IMR-90 (cell line): Measurements from ENCODE around the gene CRAMP1. TPM values are rescaled to one million over a fixed set of nuclear protein-coding genes. Genes with fewer than 3 reads are reported as not detected.

Experiments
- ATAC-seq: fragments of 200-7000 bp; cut with Tn5 transposase; 2 replicates; pipeline ENCODE4 v1.9.1; 2020; ENCODE audit warnings: low read depth, mild to moderate bottlenecking, moderate library complexity
- Bru-seq: library from RNA; stranded (reverse); fragments of 400-500 nt; gene quantifications from one replicate; lab custom pipeline; 2021; lab: Mats Ljungman, UMichigan
- BruChase-seq, 2 experiments: library from RNA; stranded (reverse); fragments of 400-500 nt; gene quantifications; one replicate each; lab custom pipeline; 2021; lab: Mats Ljungman, UMichigan
- BruUV-seq: library from RNA; stranded (reverse); fragments of 400-500 nt; replicated peaks from 2 replicates; lab custom pipeline; 2021; lab: Mats Ljungman, UMichigan
- CTCF ChIA-PET: fragments of 300-600 bp; formaldehyde crosslinking; extraction: SDS; loops from one replicate; lab custom pipeline; 2021; ENCODE audit warnings: antibody characterized with exemption; lab: Yijun Ruan, JAX
- POLR2A ChIA-PET: fragments of 300-600 bp; sonication (Branson Sonifier 250); formaldehyde crosslinking; loops from one replicate; lab custom pipeline; 2022; ENCODE audit warnings: antibody characterized with exemption; ENCODE audit not compliant: unreplicated experiment; lab: Charles Lee
- DNase-seq: peaks from one replicate; pipeline ENCODE4 v3.0.0; 2013
- H2AFZ ChIP-seq: replicated peaks from 2 replicates; pipeline ENCODE3; 2013; ENCODE audit warnings: low read length, mild to moderate bottlenecking; ENCODE audit not compliant: poor library complexity
- H2AK5ac ChIP-seq: 2 replicates; pipeline ENCODE4 v1.6.1; 2013; ENCODE audit warnings: low read depth, low read length, inconsistent platforms
- H2AK9ac ChIP-seq: replicated peaks from 2 replicates; pipeline ENCODE3; 2013; ENCODE audit warnings: mild to moderate bottlenecking, low read depth, low read length, moderate library complexity; ENCODE audit not compliant: poor library complexity
- H2BK120ac ChIP-seq: 2 replicates; pipeline ENCODE4 v1.6.1; 2013; ENCODE audit warnings: low read depth, low read length, inconsistent platforms
- H2BK15ac ChIP-seq: 3 replicates; pipeline ENCODE4 v1.6.1; 2013; ENCODE audit warnings: low read depth, low read length, inconsistent platforms
- H2BK20ac ChIP-seq: 2 replicates; pipeline ENCODE4 v1.6.1; 2013; ENCODE audit warnings: low read depth, mild to moderate bottlenecking, inconsistent platforms, low read length, moderate library complexity
- H2BK5ac ChIP-seq: 2 replicates; pipeline ENCODE4 v1.6.1; 2013; ENCODE audit warnings: mild to moderate bottlenecking, low read depth, low read length, inconsistent platforms; ENCODE audit not compliant: poor library complexity, severe bottlenecking
- H3K14ac ChIP-seq: replicated peaks from 2 replicates; pipeline ENCODE4 v1.6.1; 2013; ENCODE audit warnings: low read depth, low read length, inconsistent platforms
- H3K18ac ChIP-seq: 2 replicates; pipeline ENCODE4 v1.6.1; 2013; ENCODE audit warnings: low read depth, low read length, control low read depth
- H3K23ac ChIP-seq: 2 replicates; pipeline ENCODE4 v1.6.1; 2013; ENCODE audit warnings: low read depth, low read length, inconsistent platforms
- H3K27ac ChIP-seq: 2 replicates; pipeline ENCODE4 v1.5.1; 2013; ENCODE audit warnings: mild to moderate bottlenecking, control low read depth, low read length; ENCODE audit not compliant: insufficient read depth
- H3K27me3 ChIP-seq: 2 replicates; pipeline ENCODE4 v1.6.1; 2013; ENCODE audit warnings: low read length; ENCODE audit not compliant: control insufficient read depth, insufficient read depth
- H3K36me3 ChIP-seq: 2 replicates; pipeline ENCODE4 v1.6.1; 2013; ENCODE audit warnings: low read length, mixed read lengths; ENCODE audit not compliant: control insufficient read depth, insufficient read depth
- H3K4ac ChIP-seq: 2 replicates; pipeline ENCODE4 v1.6.1; 2013; ENCODE audit warnings: low read depth, low read length, inconsistent platforms
- H3K4me1 ChIP-seq: 2 replicates; pipeline ENCODE4 v1.6.1; 2013; ENCODE audit warnings: low read length, mixed read lengths; ENCODE audit not compliant: control insufficient read depth, insufficient read depth
- H3K4me2 ChIP-seq: 2 replicates; pipeline ENCODE4 v1.6.1; 2013; ENCODE audit warnings: low read depth, mild to moderate bottlenecking, control low read depth, low read length, moderate library complexity
- H3K4me3 ChIP-seq: 2 replicates; pipeline ENCODE4 v1.5.1; 2013; ENCODE audit warnings: low read depth, mild to moderate bottlenecking, control low read depth, low read length, moderate library complexity; ENCODE audit not compliant: insufficient read depth
- H3K56ac ChIP-seq: 2 replicates; pipeline ENCODE4 v1.6.1; 2013; ENCODE audit warnings: low read length, inconsistent platforms; ENCODE audit not compliant: insufficient read depth; ENCODE audit errors: extremely low read depth
- H3K79me1 ChIP-seq, 2 experiments: 2 replicates each; pipeline ENCODE4 v1.6.1; 2013; ENCODE audit warnings: low read length in 2 of 2, inconsistent platforms in 1 of 2, low read depth in 1 of 2
- H3K9ac ChIP-seq: 2 replicates; pipeline ENCODE4 v1.6.1; 2013; ENCODE audit warnings: low read depth, low read length, control low read depth
- H3K9me1 ChIP-seq: 2 replicates; pipeline ENCODE4 v1.6.1; 2013; ENCODE audit warnings: low read length, inconsistent platforms; ENCODE audit not compliant: insufficient read depth
- H3K9me3 ChIP-seq: 2 replicates; pipeline ENCODE4 v1.6.1; 2013; ENCODE audit warnings: low read length; ENCODE audit not compliant: control insufficient read depth, insufficient read depth
- H4K20me1 ChIP-seq: 2 replicates; pipeline ENCODE4 v1.6.1; 2013; ENCODE audit warnings: low read length, inconsistent platforms; ENCODE audit not compliant: insufficient read depth
- H4K5ac ChIP-seq: 2 replicates; pipeline ENCODE4 v1.6.1; 2013; ENCODE audit warnings: mild to moderate bottlenecking, low read depth, low read length, control low read depth
- H4K8ac ChIP-seq, 2 experiments: 2 replicates each; pipeline ENCODE4 v1.6.1; 2013; ENCODE audit warnings: low read depth in 2 of 2, low read length in 2 of 2, control low read depth in 1 of 2, inconsistent platforms in 1 of 2
- H4K91ac ChIP-seq: 2 replicates; pipeline ENCODE4 v1.6.1; 2013; ENCODE audit warnings: low read depth, low read length, inconsistent platforms; ENCODE audit not compliant: insufficient read depth
- MAZ ChIP-seq: IDR thresholded peaks from 2 replicates; pipeline ENCODE4 v1.6.1; 2012; ENCODE audit warnings: low read depth, mild to moderate bottlenecking, low read length, improper control_type of control experiment, moderate library complexity, borderline replicate concordance
- POLR2A ChIP-seq: IDR thresholded peaks from 2 replicates; pipeline ENCODE4 v1.6.1; 2012; ENCODE audit warnings: mild to moderate bottlenecking, low read depth, low read length
- RAD21 ChIP-seq: IDR thresholded peaks from 2 replicates; pipeline ENCODE4 v1.6.1; 2012; ENCODE audit warnings: low read length, improper control_type of control experiment
- WGBS, 2 experiments: methylation state at CpG; one replicate each; pipeline versions ENCODE4 v1.1.5 to v1.1.7; 2013; ENCODE audit warnings: missing lambda C conversion rate in 2 of 2; ENCODE audit not compliant: insufficient read length in 1 of 2; ENCODE audit errors: extremely low coverage in 2 of 2; 5-methylcytosine and 5-hydroxymethylcytosine counted together
- dilution Hi-C: fragments of 300-500 bp; cut with HindIII; formaldehyde crosslinking; loops from one replicate; pipeline ENCODE4 v1.14.3; 2018; ENCODE audit warnings: low sequenced_read_pairs; ENCODE audit not compliant: unreplicated experiment
- in situ Hi-C: fragments of 300-500 bp; cut with MboI; formaldehyde crosslinking; loops from 3 replicates; pipeline ENCODE4 v1.14.3; 2019; ENCODE audit warnings: low sequenced_read_pairs, inconsistent platforms, mixed read lengths
- intact Hi-C: fragments of 100-400 bp; cut with micrococcal nuclease; formaldehyde crosslinking; loops from 2 replicates; pipeline ENCODE4 v1.10.0; 2022
- long read RNA-seq: library from polyadenylated mRNA; unstranded; transcript quantifications from one replicate; pipeline ENCODE4 v2.0.0, GENCODE V29; 2021; ENCODE audit not compliant: unreplicated experiment
- polyA plus RNA-seq, 3 experiments: library from polyadenylated mRNA; depleted of rRNA; stranded (reverse); fragments of >200 nt; gene quantifications; 2 replicates each; pipeline ENCODE4 v1.2.3, GENCODE V29; 2012; ENCODE audit warnings: low replicate concordance in 1 of 3
- total RNA-seq: library from RNA; depleted of rRNA; stranded (reverse); fragments of >200 nt; gene quantifications from 2 replicates; pipeline ENCODE4 v1.2.3, GENCODE V29; 2012; rRNA removed

The CRAMP1 gene
- total RNA-seq: 3.2 and 3.9 TPM in 2 replicates
- polyA plus RNA-seq (2012; rRNA removed): 11.9 and 12.0 TPM in 2 replicates
- polyA plus RNA-seq (2012; cell fraction: cytosol; rRNA removed): 5.1 and 9.1 TPM in 2 replicates
- 37.4 and 49.0 TPM in 2 replicates for polyA plus RNA-seq (2012; cell fraction: nucleus; rRNA removed; ENCODE audit: low replicate concordance)
- Bru-seq, nascent RNA: percentile 77 among the genes with signal in this experiment
- BruChase-seq, experiment 1, labeled RNA remaining after a 6-hour chase: percentile 89 among the genes with signal in this experiment
- percentile 88 among the genes with signal in this experiment for BruChase-seq, experiment 2, labeled RNA remaining after a 2-hour chase
- long read RNA-seq, partial matches to known transcripts: 0 of 1 reads
- long read RNA-seq, other reads (novel, unspliced or antisense): 1 of 1 reads

GRCh38 chr16:1612320-1613111 is at the start of gene CRAMP1:
Gene CRAMP1 (plus strand): TSS chr16:1612360. CDS start chr16:1614640, 2,280 bp downstream.
- H3K4ac ChIP-seq: no peak within 1 kb of the TSS; the same call in 1 of the 2 replicates
- H3K4me2 ChIP-seq: peak within 1 kb of the TSS; percentile 93
- H3K4me3 ChIP-seq: peak within 1 kb of the TSS; percentile 94
- POLR2A ChIA-PET: no interaction called here
- H3K9ac ChIP-seq: peak within 1 kb of the TSS; percentile 90
- H3K27ac ChIP-seq: peak within 1 kb of the TSS; percentile 55; the same call in 1 of the 2 replicates
- peak within 1 kb of the TSS; percentile 53 to 77; a peak in 2 of 4 replicates for H4K8ac ChIP-seq
- dilution Hi-C loops: no loop called here
- H3K18ac ChIP-seq: no peak within 1 kb of the TSS
- H2BK120ac ChIP-seq: no peak within 1 kb of the TSS
- 0 out of 2 replicates have a peak within 1 kb of the TSS, but pooled peaks have one; percentile 20 for H4K5ac ChIP-seq
- H3K79me1 ChIP-seq: peaks cover 14 to 47% of the 10 kb centered on the region in 2 experiments
- CTCF ChIA-PET: no interaction called here
- peak within 1 kb of the TSS; percentile 18 for H3K23ac ChIP-seq
- H2AK9ac ChIP-seq: peak within 1 kb of the TSS; percentile 90
- 0 out of 2 replicates have a peak within 1 kb of the TSS, but pooled peaks have one; percentile 19 for H3K56ac ChIP-seq
- H3K4me1 ChIP-seq: peaks cover 10% of the 10 kb centered on the region
- 1% methylated on average over 52 of the region's 101 CpGs; no CpG with 5 or more reads in 1 of the 2 experiments for WGBS, 2 experiments
- peak within 1 kb of the TSS; percentile 4 for H2BK5ac ChIP-seq
- H3K14ac ChIP-seq: 0 out of 2 replicates have a peak within 1 kb of the TSS, but pooled peaks have one; percentile 37
- DNase-seq: no peak
- H4K20me1 ChIP-seq: peaks cover 17% of the 10 kb centered on the region
- intact Hi-C loops: loop anchor here (5.0 kb wide), 2 partner anchors 95 to 120 kb away; partner anchors contain the start of genes MAPK8IP3 and TELO2
- ATAC-seq: no peak
- H3K36me3 ChIP-seq: peaks cover 7% of the 10 kb centered on the region
- no peaks in the 10 kb centered on the region for H3K27me3 ChIP-seq
- H2AFZ ChIP-seq: peak within 1 kb of the TSS; percentile 95
- no TSS peak for BruUV-seq
- H4K91ac ChIP-seq: 0 out of 2 replicates have a peak within 1 kb of the TSS, but pooled peaks have one; percentile 19
- in situ Hi-C loops: no loop called here
- H2AK5ac ChIP-seq: peak within 1 kb of the TSS; percentile 56; the same call in 1 of the 2 replicates
- no peak within 1 kb of the TSS for H2BK20ac ChIP-seq
- no peak within 1 kb of the TSS for H2BK15ac ChIP-seq
- TF ChIP-seq RAD21 (no peak), MAZ (peak; percentile 68; the same call in 1 of the 2 replicates), POLR2A (peak; percentile 82)
- H3K9me1 ChIP-seq: peaks cover 3% of the 10 kb centered on the region
- no peaks in the 10 kb centered on the region for H3K9me3 ChIP-seq
